ENCODE measurements around the gene BCL2L1. TPM values are rescaled to one million over a fixed set of nuclear protein-coding genes. Genes with fewer than 3 reads are reported as not detected.

Gene BCL2L1
- total and polyA plus RNA-seq, 2 experiments from 2014 or later: 42.4 to 110 TPM

GRCh38 chr20:31716351-31716750, 6.3 kb downstream of the BCL2L1 start:
- Histone ChIP-seq H3K79me2 (replicated peaks; ENCODE audit: insufficient read depth) (peaks cover 93% of the 10 kb centered on the region), H3K27me3 (ENCODE audit: insufficient read depth) (no peaks in the 10 kb centered on the region), H3K4me3 (no peak overlapping the region), H3K36me3 (ENCODE audit: insufficient read depth) (peaks cover 12% of the 10 kb centered on the region; the same call in 1 of the 2 replicates), H4K20me1 (replicated peaks; ENCODE audit: insufficient read depth) (0 out of 2 replicates have a peak, but pooled peaks cover 3% of the 10 kb centered on the region), H3K4me2 (peak overlapping the region; percentile 30), H3F3A (replicated peaks; ENCODE audit: low read depth) (peaks cover 7% of the 10 kb centered on the region; the same call in 1 of the 2 replicates), H3K27ac (ENCODE audit: low read depth) (peak overlapping the region; percentile 45), H3K9me2 (ENCODE audit: insufficient read depth) (no peaks in the 10 kb centered on the region), H3K4me1 (ENCODE audit: insufficient read depth) (peaks cover 85% of the 10 kb centered on the region), H2AFZ (no peak overlapping the region)
- Mint-ChIP-seq H3K9me3 (no peaks in the 10 kb centered on the region), H3K27me3 (ENCODE audit: insufficient read depth, low read depth, poor library complexity) (peaks cover 2% of the 10 kb centered on the region), H3K27ac (peak overlapping the region; percentile 24), H3K4me1 (peaks cover 79% of the 10 kb centered on the region), H3K4me3 (no peak overlapping the region), H3K36me3 (ENCODE audit: low read depth) (peaks cover 67% of the 10 kb centered on the region)
- no peak for TF ChIP-seq EZH2phosphoT487 (IDR thresholded peaks at IDR 0.05; ENCODE audit: unreplicated experiment)
- TF ChIP-seq CREB1 (CRISPR knock-in tag; IDR thresholded peaks at IDR 0.05; ENCODE audit: low read depth): no peak
- no peak for TF ChIP-seq REST (IDR thresholded peaks at IDR 0.05; ENCODE audit: unreplicated experiment)
- no peak for TF ChIP-seq JUNB (IDR thresholded peaks at IDR 0.05; ENCODE audit: unreplicated experiment)
- TF ChIP-seq EZH2 (IDR thresholded peaks at IDR 0.05; ENCODE audit: low read depth, unreplicated experiment): no peak
- no peak for TF ChIP-seq ZNF114 (CRISPR knock-in tag; IDR thresholded peaks at IDR 0.05)
- no peak for TF ChIP-seq CTCF (conservative IDR thresholded peaks at IDR 0.05; ENCODE audit: low read depth in 2 of 2)
- no peak for TF ChIP-seq STAT1 (IDR thresholded peaks at IDR 0.05; ENCODE audit: unreplicated experiment)
- TF ChIP-seq NANOG (IDR thresholded peaks at IDR 0.05; ENCODE audit: borderline replicate concordance): no peak
- no peak for TF ChIP-seq ZNF462 (CRISPR knock-in tag; IDR thresholded peaks at IDR 0.05)
- no peak for TF ChIP-seq ZNF331 (CRISPR knock-in tag; IDR thresholded peaks at IDR 0.05; ENCODE audit: low read depth)
- TF ChIP-seq ETS1 (IDR thresholded peaks at IDR 0.05): no peak
- TF ChIP-seq POLR2AphosphoS5 (IDR thresholded peaks at IDR 0.05; ENCODE audit: low read depth): no peak
- ATAC-seq: no peak
- DNase-seq (ENCODE audit: low spot score): no peak

Measured in GM23338 (cell line).